GM12878 (cell line): Measurements from ENCODE around the gene TSC2. TPM values are rescaled to one million over a fixed set of nuclear protein-coding genes. Genes with fewer than 3 reads are reported as not detected.

ENCODE experiments used
- ATAC-seq: fragments of 200-7000 bp; cut with Tn5 transposase; 3 replicates; pipeline ENCODE4 v1.9.1; 2020; ENCODE audit warnings: mild to moderate bottlenecking, moderate library complexity
- BruUV-seq: library from RNA; stranded (reverse); fragments of 400-500 nt; replicated peaks from 2 replicates; lab custom pipeline; 2021; lab: Mats Ljungman, UMichigan
- CTCF ChIA-PET: fragments of 300-600 bp; sonication (Branson Sonifier 250); formaldehyde crosslinking; extraction: SDS; loops from one replicate; lab custom pipeline; 2021; ENCODE audit warnings: inconsistent platforms; lab: Yijun Ruan, JAX
- POLR2A ChIA-PET: fragments of 350-600 bp; formaldehyde crosslinking; extraction: SDS; loops from one replicate; lab custom pipeline; 2021; ENCODE audit warnings: inconsistent platforms; lab: Charles Lee
- RAD21 ChIA-PET: fragments of 300-600 bp; sonication (Branson Sonifier 250); formaldehyde crosslinking; loops from one replicate; lab custom pipeline; 2023; ENCODE audit warnings: antibody characterized with exemption; ENCODE audit not compliant: unreplicated experiment; lab: Charles Lee
- SMC1A ChIA-PET: fragments of 300-600 bp; sonication (Branson Sonifier 250); formaldehyde crosslinking; loops from one replicate; lab custom pipeline; 2023; ENCODE audit not compliant: unreplicated experiment, uncharacterized antibody; lab: Charles Lee
- DNase-seq: peaks from one replicate; pipeline ENCODE4 v3.0.0-alpha.2; 2011; ENCODE audit warnings: low read depth, low spot score
- FAIRE-seq: peaks from 3 replicates; lab custom pipeline; 2011; peaks lifted over from hg19 to GRCh38; lab: Jason Lieb, UNC
- H2AFZ ChIP-seq: 2 replicates; pipeline ENCODE4 v1.6.0; 2011; ENCODE audit warnings: low read depth, low read length, control low read depth; ENCODE audit not compliant: control insufficient read depth
- H3K27ac ChIP-seq: 2 replicates; pipeline ENCODE4 v1.5.1; 2011; ENCODE audit warnings: control low read depth; ENCODE audit not compliant: control insufficient read depth, insufficient read depth
- H3K27me3 ChIP-seq, 2 experiments: replicated peaks in 1 of 2; 2 replicates each; pipeline versions ENCODE4 v1.6.0 to v1.6.1; 2011; ENCODE audit warnings: low read length in 1 of 2; ENCODE audit not compliant: control insufficient read depth in 2 of 2, insufficient read depth in 2 of 2
- H3K36me3 ChIP-seq, 2 experiments: 2 replicates each; pipeline ENCODE4 v1.5.1; 2011; ENCODE audit warnings: low read length in 1 of 2; ENCODE audit not compliant: control insufficient read depth in 2 of 2, insufficient read depth in 2 of 2
- H3K4me1 ChIP-seq: 2 replicates; pipeline ENCODE4 v1.6.1; 2011; ENCODE audit warnings: mild to moderate bottlenecking, low read length, moderate library complexity, mixed read lengths; ENCODE audit not compliant: control insufficient read depth, insufficient read depth
- H3K4me2 ChIP-seq: 2 replicates; pipeline ENCODE4 v1.6.0; 2011; ENCODE audit warnings: control low read depth; ENCODE audit not compliant: control insufficient read depth, insufficient read depth
- H3K4me3 ChIP-seq: fragments of 200-600 bp; sonication (generic); 2 replicates; pipeline ENCODE4 v1.5.1; 2016
- H3K79me2 ChIP-seq: 2 replicates; pipeline ENCODE4 v1.6.0; 2011; ENCODE audit warnings: low read length; ENCODE audit not compliant: control insufficient read depth, insufficient read depth
- H3K9ac ChIP-seq: 2 replicates; pipeline ENCODE4 v1.8.0; 2011; ENCODE audit warnings: low read length, control low read depth, mixed read lengths; ENCODE audit not compliant: control insufficient read depth, insufficient read depth
- H3K9me3 ChIP-seq: replicated peaks from 3 replicates; pipeline ENCODE4 v1.5.1; 2011; ENCODE audit warnings: mild to moderate bottlenecking, low read length; ENCODE audit not compliant: control insufficient read depth, insufficient read depth
- H4K20me1 ChIP-seq: 2 replicates; pipeline ENCODE4 v1.6.0; 2011; ENCODE audit not compliant: control insufficient read depth, insufficient read depth
- CBX5 ChIP-seq: sonication (generic); IDR thresholded peaks from 2 replicates; pipeline ENCODE4 v1.6.1; 2016; ENCODE audit warnings: low read depth, moderate library complexity, mild to moderate bottlenecking, inconsistent platforms
- FOS ChIP-seq: IDR thresholded peaks from 3 replicates; pipeline ENCODE4 v1.6.1; 2011; ENCODE audit warnings: borderline replicate concordance; ENCODE audit not compliant: insufficient read length; ENCODE audit errors: extremely low read depth
- NFYB ChIP-seq: IDR thresholded peaks from 2 replicates; pipeline ENCODE4 v1.6.1; 2011; ENCODE audit warnings: low read depth, mild to moderate bottlenecking, low read length, improper control_type of control experiment, moderate library complexity; ENCODE audit not compliant: insufficient read depth
- RB1 ChIP-seq: fragments of 450-650 bp; formaldehyde crosslinking; IDR thresholded peaks from 2 replicates; pipeline ENCODE4 v1.6.1; 2017; ENCODE audit warnings: mild to moderate bottlenecking, borderline replicate concordance
- TCF3 ChIP-seq: IDR thresholded peaks from 2 replicates; pipeline ENCODE4 v1.6.1; 2012; ENCODE audit warnings: low read depth, mild to moderate bottlenecking, low read length, borderline replicate concordance; ENCODE audit not compliant: insufficient read depth
- WGBS: methylation state at CpG from one replicate; pipeline ENCODE4 v1.1.6; 2016; ENCODE audit warnings: low lambda C conversion rate; ENCODE audit not compliant: insufficient replicate concordance, insufficient coverage; ENCODE audit errors: missing lambda C conversion rate; 5-methylcytosine and 5-hydroxymethylcytosine counted together
- in situ Hi-C: fragments of 300-500 bp; cut with MboI; formaldehyde crosslinking; loops from 9 replicates; pipeline ENCODE4 v1.14.3; 2018; ENCODE audit warnings: mixed read lengths
- intact Hi-C: fragments of 100-400 bp; cut with micrococcal nuclease; formaldehyde crosslinking; loops from one replicate; pipeline ENCODE4 v1.14.2; 2022; ENCODE audit not compliant: unreplicated experiment
- polyA plus RNA-seq, 11 experiments: library from polyadenylated mRNA; depleted of rRNA in 4 of 11; unstranded in 6 of 11; stranded (reverse) in 5 of 11; fragments of >200 nt; fragmentation: Nextera tagmentation in 4 of 11; fragmentation: Illumina TruSeq in 1 of 11; extraction: Ambion mirVana in 4 of 11; extraction: Trizol in 1 of 11; gene quantifications; 1 replicate in 1 of 11; 2 replicates in 10 of 11; pipeline versions ENCODE4 v1.2.1 to v1.2.3, GENCODE V29; 2011 to 2016; ENCODE audit warnings: inconsistent platforms in 2 of 11, missing spikeins in 2 of 11, low read depth in 1 of 11
- total RNA-seq, 4 experiments: library from RNA; depleted of rRNA in 3 of 4; stranded (reverse); fragments of >200 nt in 3 of 4; fragmentation: Illumina TruSeq in 1 of 4; extraction: Trizol in 1 of 4; gene quantifications; 2 replicates each; pipeline versions ENCODE4 v1.2.1 to v1.2.3, GENCODE V29; 2013 to 2021
- TF ChIP-seq, protein P1 (sequence below): fragments of 450-650 bp; formaldehyde crosslinking; IDR thresholded peaks from 2 replicates; pipeline ENCODE4 v1.5.0; 2022; ENCODE audit warnings: mild to moderate bottlenecking, missing genetic modification characterization
- TF ChIP-seq, protein P2 (sequence below): IDR thresholded peaks from 2 replicates; pipeline ENCODE4 v1.6.1; 2012; ENCODE audit warnings: low read depth, low read length, improper control_type of control experiment
- TF ChIP-seq, protein P3 (sequence below): fragments of 450-650 bp; IDR thresholded peaks from 2 replicates; pipeline ENCODE4 v1.6.1; 2016; ENCODE audit warnings: mild to moderate bottlenecking, moderate library complexity, borderline replicate concordance
- TF ChIP-seq, protein P4 (sequence below): IDR thresholded peaks from 2 replicates; pipeline ENCODE4 v1.6.1; 2012; ENCODE audit warnings: mild to moderate bottlenecking, low read depth, low read length

Gene TSC2
- total and polyA plus RNA-seq, 10 of the 15 experiments (the other 5 are each of a cell fraction or from before 2014, with no cell fraction given): 1.6 to 77.0 (median 21.6) TPM

DNA sequence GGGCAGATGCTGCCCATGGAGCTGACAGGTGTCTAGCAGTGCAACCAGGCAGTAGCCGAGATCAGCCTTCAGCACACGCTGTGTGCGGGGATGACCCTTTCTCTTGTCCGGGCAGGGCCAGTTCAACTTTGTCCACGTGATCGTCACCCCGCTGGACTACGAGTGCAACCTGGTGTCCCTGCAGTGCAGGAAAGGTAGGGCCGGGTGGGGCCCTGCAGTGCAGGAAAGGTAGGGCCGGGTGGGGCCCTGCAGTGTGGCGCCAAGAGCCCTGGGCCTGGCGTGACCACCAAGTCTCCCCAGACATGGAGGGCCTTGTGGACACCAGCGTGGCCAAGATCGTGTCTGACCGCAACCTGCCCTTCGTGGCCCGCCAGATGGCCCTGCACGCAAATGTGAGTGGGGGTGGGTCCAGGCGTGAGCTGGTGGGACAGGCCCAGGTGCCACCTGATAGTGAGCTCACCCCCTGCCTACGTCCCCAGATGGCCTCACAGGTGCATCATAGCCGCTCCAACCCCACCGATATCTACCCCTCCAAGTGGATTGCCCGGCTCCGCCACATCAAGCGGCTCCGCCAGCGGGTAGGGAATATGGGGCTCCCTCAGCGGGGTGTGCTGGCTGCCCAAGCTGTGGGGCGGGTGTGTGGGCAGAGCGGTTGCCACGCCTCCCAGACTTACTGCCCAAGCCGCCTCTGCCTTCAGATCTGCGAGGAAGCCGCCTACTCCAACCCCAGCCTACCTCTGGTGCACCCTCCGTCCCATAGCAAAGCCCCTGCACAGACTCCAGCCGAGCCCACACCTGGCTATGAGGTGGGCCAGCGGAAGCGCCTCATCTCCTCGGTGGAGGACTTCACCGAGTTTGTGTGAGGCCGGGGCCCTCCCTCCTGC lies 40.2 kb downstream of the TSC2 start:
- RAD21 ChIA-PET: no interaction called here
- Histone ChIP-seq H3K36me3 (peaks cover 0 to 6% of the 10 kb centered on the region in 2 experiments; a peak in 3 of 4 replicates), H3K4me1 (no peaks in the 10 kb centered on the region), H3K9me3 (no peaks in the 10 kb centered on the region), H3K9ac (no peak overlapping the region), H4K20me1 (no peaks in the 10 kb centered on the region), H3K4me2 (no peak overlapping the region), H3K27ac (no peak overlapping the region), H3K4me3 (no peak overlapping the region), H3K27me3 (no peaks in the 10 kb centered on the region), H2AFZ (no peak overlapping the region), H3K79me2 (no peaks in the 10 kb centered on the region)
- no peak for ATAC-seq
- SMC1A ChIA-PET: no interaction called here
- no peak for DNase-seq
- 81% methylated on average over 40 of the region's 41 CpGs for WGBS
- in situ Hi-C loops: loop anchor here (10.0 kb wide), 1 partner anchor 57 kb away; the partner anchor contains the start of gene RAB26
- FAIRE-seq: no peak
- no TSS peak for BruUV-seq
- intact Hi-C loops: no loop called here
- POLR2A ChIA-PET: no interaction called here
- CTCF ChIA-PET: interaction anchor here (1.1 kb wide), 1 partner anchor 65 kb away, joined by 3 read pairs; no protein-coding TSS in a partner anchor
- TF ChIP-seq, protein P1, sequence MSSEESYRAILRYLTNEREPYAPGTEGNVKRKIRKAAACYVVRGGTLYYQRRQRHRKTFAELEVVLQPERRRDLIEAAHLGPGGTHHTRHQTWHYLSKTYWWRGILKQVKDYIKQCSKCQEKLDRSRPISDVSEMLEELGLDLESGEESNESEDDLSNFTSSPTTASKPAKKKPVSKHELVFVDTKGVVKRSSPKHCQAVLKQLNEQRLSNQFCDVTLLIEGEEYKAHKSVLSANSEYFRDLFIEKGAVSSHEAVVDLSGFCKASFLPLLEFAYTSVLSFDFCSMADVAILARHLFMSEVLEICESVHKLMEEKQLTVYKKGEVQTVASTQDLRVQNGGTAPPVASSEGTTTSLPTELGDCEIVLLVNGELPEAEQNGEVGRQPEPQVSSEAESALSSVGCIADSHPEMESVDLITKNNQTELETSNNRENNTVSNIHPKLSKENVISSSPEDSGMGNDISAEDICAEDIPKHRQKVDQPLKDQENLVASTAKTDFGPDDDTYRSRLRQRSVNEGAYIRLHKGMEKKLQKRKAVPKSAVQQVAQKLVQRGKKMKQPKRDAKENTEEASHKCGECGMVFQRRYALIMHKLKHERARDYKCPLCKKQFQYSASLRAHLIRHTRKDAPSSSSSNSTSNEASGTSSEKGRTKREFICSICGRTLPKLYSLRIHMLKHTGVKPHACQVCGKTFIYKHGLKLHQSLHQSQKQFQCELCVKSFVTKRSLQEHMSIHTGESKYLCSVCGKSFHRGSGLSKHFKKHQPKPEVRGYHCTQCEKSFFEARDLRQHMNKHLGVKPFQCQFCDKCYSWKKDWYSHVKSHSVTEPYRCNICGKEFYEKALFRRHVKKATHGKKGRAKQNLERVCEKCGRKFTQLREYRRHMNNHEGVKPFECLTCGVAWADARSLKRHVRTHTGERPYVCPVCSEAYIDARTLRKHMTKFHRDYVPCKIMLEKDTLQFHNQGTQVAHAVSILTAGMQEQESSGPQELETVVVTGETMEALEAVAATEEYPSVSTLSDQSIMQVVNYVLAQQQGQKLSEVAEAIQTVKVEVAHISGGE (CRISPR knock-in tag): no peak
- TF ChIP-seq RB1 (no peak), NFYB (no peak), CBX5 (no peak), FOS (no peak), TCF3 (no peak)
- TF ChIP-seq, protein P2, sequence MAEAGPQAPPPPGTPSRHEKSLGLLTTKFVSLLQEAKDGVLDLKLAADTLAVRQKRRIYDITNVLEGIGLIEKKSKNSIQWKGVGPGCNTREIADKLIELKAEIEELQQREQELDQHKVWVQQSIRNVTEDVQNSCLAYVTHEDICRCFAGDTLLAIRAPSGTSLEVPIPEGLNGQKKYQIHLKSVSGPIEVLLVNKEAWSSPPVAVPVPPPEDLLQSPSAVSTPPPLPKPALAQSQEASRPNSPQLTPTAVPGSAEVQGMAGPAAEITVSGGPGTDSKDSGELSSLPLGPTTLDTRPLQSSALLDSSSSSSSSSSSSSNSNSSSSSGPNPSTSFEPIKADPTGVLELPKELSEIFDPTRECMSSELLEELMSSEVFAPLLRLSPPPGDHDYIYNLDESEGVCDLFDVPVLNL: no peak
- TF ChIP-seq, protein P3, sequence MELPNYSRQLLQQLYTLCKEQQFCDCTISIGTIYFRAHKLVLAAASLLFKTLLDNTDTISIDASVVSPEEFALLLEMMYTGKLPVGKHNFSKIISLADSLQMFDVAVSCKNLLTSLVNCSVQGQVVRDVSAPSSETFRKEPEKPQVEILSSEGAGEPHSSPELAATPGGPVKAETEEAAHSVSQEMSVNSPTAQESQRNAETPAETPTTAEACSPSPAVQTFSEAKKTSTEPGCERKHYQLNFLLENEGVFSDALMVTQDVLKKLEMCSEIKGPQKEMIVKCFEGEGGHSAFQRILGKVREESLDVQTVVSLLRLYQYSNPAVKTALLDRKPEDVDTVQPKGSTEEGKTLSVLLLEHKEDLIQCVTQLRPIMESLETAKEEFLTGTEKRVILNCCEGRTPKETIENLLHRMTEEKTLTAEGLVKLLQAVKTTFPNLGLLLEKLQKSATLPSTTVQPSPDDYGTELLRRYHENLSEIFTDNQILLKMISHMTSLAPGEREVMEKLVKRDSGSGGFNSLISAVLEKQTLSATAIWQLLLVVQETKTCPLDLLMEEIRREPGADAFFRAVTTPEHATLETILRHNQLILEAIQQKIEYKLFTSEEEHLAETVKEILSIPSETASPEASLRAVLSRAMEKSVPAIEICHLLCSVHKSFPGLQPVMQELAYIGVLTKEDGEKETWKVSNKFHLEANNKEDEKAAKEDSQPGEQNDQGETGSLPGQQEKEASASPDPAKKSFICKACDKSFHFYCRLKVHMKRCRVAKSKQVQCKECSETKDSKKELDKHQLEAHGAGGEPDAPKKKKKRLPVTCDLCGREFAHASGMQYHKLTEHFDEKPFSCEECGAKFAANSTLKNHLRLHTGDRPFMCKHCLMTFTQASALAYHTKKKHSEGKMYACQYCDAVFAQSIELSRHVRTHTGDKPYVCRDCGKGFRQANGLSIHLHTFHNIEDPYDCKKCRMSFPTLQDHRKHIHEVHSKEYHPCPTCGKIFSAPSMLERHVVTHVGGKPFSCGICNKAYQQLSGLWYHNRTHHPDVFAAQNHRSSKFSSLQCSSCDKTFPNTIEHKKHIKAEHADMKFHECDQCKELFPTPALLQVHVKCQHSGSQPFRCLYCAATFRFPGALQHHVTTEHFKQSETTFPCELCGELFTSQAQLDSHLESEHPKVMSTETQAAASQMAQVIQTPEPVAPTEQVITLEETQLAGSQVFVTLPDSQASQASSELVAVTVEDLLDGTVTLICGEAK: no peak
- TF ChIP-seq, protein P4, sequence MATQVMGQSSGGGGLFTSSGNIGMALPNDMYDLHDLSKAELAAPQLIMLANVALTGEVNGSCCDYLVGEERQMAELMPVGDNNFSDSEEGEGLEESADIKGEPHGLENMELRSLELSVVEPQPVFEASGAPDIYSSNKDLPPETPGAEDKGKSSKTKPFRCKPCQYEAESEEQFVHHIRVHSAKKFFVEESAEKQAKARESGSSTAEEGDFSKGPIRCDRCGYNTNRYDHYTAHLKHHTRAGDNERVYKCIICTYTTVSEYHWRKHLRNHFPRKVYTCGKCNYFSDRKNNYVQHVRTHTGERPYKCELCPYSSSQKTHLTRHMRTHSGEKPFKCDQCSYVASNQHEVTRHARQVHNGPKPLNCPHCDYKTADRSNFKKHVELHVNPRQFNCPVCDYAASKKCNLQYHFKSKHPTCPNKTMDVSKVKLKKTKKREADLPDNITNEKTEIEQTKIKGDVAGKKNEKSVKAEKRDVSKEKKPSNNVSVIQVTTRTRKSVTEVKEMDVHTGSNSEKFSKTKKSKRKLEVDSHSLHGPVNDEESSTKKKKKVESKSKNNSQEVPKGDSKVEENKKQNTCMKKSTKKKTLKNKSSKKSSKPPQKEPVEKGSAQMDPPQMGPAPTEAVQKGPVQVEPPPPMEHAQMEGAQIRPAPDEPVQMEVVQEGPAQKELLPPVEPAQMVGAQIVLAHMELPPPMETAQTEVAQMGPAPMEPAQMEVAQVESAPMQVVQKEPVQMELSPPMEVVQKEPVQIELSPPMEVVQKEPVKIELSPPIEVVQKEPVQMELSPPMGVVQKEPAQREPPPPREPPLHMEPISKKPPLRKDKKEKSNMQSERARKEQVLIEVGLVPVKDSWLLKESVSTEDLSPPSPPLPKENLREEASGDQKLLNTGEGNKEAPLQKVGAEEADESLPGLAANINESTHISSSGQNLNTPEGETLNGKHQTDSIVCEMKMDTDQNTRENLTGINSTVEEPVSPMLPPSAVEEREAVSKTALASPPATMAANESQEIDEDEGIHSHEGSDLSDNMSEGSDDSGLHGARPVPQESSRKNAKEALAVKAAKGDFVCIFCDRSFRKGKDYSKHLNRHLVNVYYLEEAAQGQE: no peak
